Keratinocyte (primary cell): Measurements from ENCODE around the gene WDR76. TPM values are rescaled to one million over a fixed set of nuclear protein-coding genes. Genes with fewer than 3 reads are reported as not detected.

Experiments used
- DNase-seq: peaks from one replicate; pipeline ENCODE4 v3.0.0-alpha.2; 2011; ENCODE audit warnings: low read depth, missing footprints, low spot score
- FAIRE-seq: peaks from 2 replicates; lab custom pipeline; 2011; peaks lifted over from hg19 to GRCh38; lab: Jason Lieb, UNC
- H2AFZ ChIP-seq: 2 replicates; pipeline ENCODE4 v1.6.0; 2012; ENCODE audit warnings: low read length, control low read depth, inconsistent platforms; ENCODE audit not compliant: control insufficient read depth
- H3K27ac ChIP-seq: 2 replicates; pipeline ENCODE4 v1.5.1; 2011; ENCODE audit warnings: low read length; ENCODE audit not compliant: control insufficient read depth, insufficient read depth
- H3K27me3 ChIP-seq: 3 replicates; pipeline ENCODE4 v1.6.0; 2011; ENCODE audit warnings: low read length; ENCODE audit not compliant: control insufficient read depth, insufficient read depth; ENCODE audit errors: extremely low read depth
- H3K36me3 ChIP-seq, 2 experiments: 2 replicates in 1 of 2; 3 replicates in 1 of 2; pipeline ENCODE4 v1.5.1; 2011; ENCODE audit warnings: low read length in 2 of 2, mild to moderate bottlenecking in 1 of 2; ENCODE audit not compliant: control insufficient read depth in 2 of 2, insufficient read depth in 2 of 2; ENCODE audit errors: extremely low read depth in 1 of 2
- H3K4me1 ChIP-seq: 3 replicates; pipeline ENCODE4 v1.5.1; 2011; ENCODE audit warnings: low read length; ENCODE audit not compliant: control insufficient read depth, insufficient read depth; ENCODE audit errors: extremely low read depth
- H3K4me2 ChIP-seq: 3 replicates; pipeline ENCODE4 v1.6.0; 2011; ENCODE audit warnings: low read depth, low read length; ENCODE audit not compliant: control insufficient read depth, insufficient read depth; ENCODE audit errors: extremely low read depth
- H3K4me3 ChIP-seq, 3 experiments: fragments of 200-600 bp in 1 of 3; sonication (generic) in 1 of 3; 2 replicates in 2 of 3; 3 replicates in 1 of 3; pipeline ENCODE4 v1.5.1; 2011 to 2016; ENCODE audit warnings: low read length in 3 of 3, mild to moderate bottlenecking in 3 of 3, control low read depth in 2 of 3, inconsistent platforms in 1 of 3, low read depth in 1 of 3, mixed read lengths in 1 of 3, mixed run types in 1 of 3, moderate library complexity in 1 of 3; ENCODE audit not compliant: control insufficient read depth in 2 of 3, insufficient read depth in 2 of 3; ENCODE audit errors: extremely low read depth in 1 of 3
- H3K79me2 ChIP-seq: 2 replicates; pipeline ENCODE4 v1.6.0; 2012; ENCODE audit warnings: low read length; ENCODE audit not compliant: control insufficient read depth, insufficient read depth
- H3K9ac ChIP-seq: 3 replicates; pipeline ENCODE4 v1.6.0; 2011; ENCODE audit warnings: low read length; ENCODE audit not compliant: control insufficient read depth, insufficient read depth; ENCODE audit errors: extremely low read depth
- H3K9me1 ChIP-seq: 3 replicates; pipeline ENCODE4 v1.6.0; 2011; ENCODE audit warnings: low read length; ENCODE audit not compliant: control insufficient read depth, insufficient read depth; ENCODE audit errors: extremely low read depth
- H3K9me3 ChIP-seq: 2 replicates; pipeline ENCODE4 v1.5.1; 2012; ENCODE audit warnings: low read depth, low read length; ENCODE audit not compliant: control insufficient read depth
- H4K20me1 ChIP-seq: 3 replicates; pipeline ENCODE4 v1.6.0; 2011; ENCODE audit warnings: low read length; ENCODE audit not compliant: control insufficient read depth, insufficient read depth; ENCODE audit errors: extremely low read depth
- CTCF ChIP-seq, 3 experiments: IDR thresholded peaks in 1 of 3; conservative IDR thresholded peaks in 1 of 3; optimal IDR thresholded peaks in 1 of 3; 2 replicates in 2 of 3; 3 replicates in 1 of 3; pipeline versions ENCODE3 to v1.5.1; 2011; ENCODE audit warnings: low read length in 3 of 3, mild to moderate bottlenecking in 3 of 3, moderate library complexity in 2 of 3, control low read depth in 1 of 3, inconsistent platforms in 1 of 3; ENCODE audit not compliant: insufficient read depth in 2 of 3; ENCODE audit errors: extremely low read depth in 1 of 3
- EZH2 ChIP-seq: IDR thresholded peaks from one replicate; pipeline ENCODE4 v1.6.1; 2012; ENCODE audit warnings: inconsistent platforms, mild to moderate bottlenecking, low read length, moderate library complexity
- dilution Hi-C: fragments of 300-500 bp; cut with MboI; formaldehyde crosslinking; loops from one replicate; pipeline ENCODE4 v1.7.0; 2020; ENCODE audit warnings: low sequenced_read_pairs; ENCODE audit not compliant: extremely low pct_ligation_motif_present
- polyA plus RNA-seq, 5 experiments: library from polyadenylated mRNA; depleted of rRNA in 3 of 5; stranded (reverse) in 3 of 5; stranded (forward) in 1 of 5; unstranded in 1 of 5; fragments of >200 nt; gene quantifications; 1 replicate in 1 of 5; 2 replicates in 3 of 5; 3 replicates in 1 of 5; pipeline versions ENCODE4 v1.2.1 to v1.2.3, GENCODE V29; 2011 to 2012; ENCODE audit warnings: missing spikeins in 2 of 5, low read depth in 1 of 5, low replicate concordance in 1 of 5

The WDR76 gene
- polyA plus RNA-seq, 1 donor (not counting 4 experiments of a cell fraction or from before 2014, with no cell fraction given) = 4.7 TPM

DNA sequence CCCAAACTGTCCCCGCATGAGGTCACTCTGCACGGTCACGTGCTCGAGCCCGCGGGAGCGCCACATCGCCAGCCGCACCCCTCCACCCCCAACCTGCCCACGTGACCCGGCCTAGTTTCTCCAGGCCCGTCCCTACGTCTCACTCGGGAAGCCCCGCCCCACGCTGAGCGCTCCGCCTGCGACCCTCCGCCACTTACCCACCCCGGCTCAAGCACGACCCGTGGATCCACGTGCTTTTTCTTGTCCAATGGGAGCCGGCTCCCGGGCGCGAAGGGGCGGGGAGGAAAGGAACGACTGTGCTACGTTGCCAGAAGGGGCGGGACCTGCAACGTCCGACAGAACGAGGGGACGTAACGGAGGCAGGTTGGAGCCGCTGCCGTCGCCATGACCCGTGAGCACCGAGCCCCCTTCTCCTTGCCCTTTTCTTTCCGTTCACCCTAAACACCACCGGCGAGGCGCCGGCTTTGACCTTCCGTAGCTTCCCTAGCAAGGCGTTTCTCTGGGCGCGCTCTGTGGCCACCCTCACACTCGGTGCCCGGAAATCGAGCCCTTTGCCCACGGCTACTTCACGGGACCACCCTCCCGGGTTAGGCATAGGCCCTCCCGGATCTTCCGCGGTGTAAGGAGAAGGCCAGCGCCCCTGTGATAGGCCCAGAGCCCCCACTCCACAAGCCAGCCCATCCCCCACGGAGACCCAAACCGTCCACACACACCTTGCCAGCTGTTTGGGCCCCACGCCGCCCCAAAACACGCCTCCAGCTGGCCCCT, 34.6 kb upstream of the WDR76 start, which contains the start of gene SERF2:
SERF2 (plus strand) TSS at position 328 of the 768 bp plus-strand sequence; CDS start at position 385, 57 bp downstream.
- Histone ChIP-seq H3K4me1 (peaks cover 17% of the 10 kb centered on the region), H4K20me1 (no peaks in the 10 kb centered on the region), H3K4me3 (peak within 1 kb of the TSS; percentile 94 to 96 (median 94)), H3K9me1 (no peaks in the 10 kb centered on the region), H3K36me3 (peaks cover 19 to 37% of the 10 kb centered on the region in 2 experiments), H3K9ac (peak within 1 kb of the TSS; percentile 100), H3K79me2 (peaks cover 33% of the 10 kb centered on the region), H3K9me3 (no peaks in the 10 kb centered on the region), H2AFZ (peak within 1 kb of the TSS; percentile 98), H3K27ac (peak within 1 kb of the TSS; percentile 97), H3K4me2 (peak within 1 kb of the TSS; percentile 95), H3K27me3 (no peaks in the 10 kb centered on the region)
- FAIRE-seq (no peak), DNase-seq (peak; percentile 95)
- TF ChIP-seq CTCF (optimal IDR thresholded peaks at IDR 0.05 in 1 of 3, IDR thresholded peaks at IDR 0.05 in 1 of 3, conservative IDR thresholded peaks at IDR 0.05 in 1 of 3; ENCODE audit: extremely low read depth in 1 of 3, insufficient read depth in 2 of 3, low read length in 3 of 3) (no peak), EZH2 (no peak)
- dilution Hi-C loops = no loop called here

GRCh38 chr15:43792761-43793476, 33.9 kb upstream of the WDR76 start:
- peak overlapping the region; percentile 94 to 96 (median 94) for H3K4me3 ChIP-seq
- no peaks in the 10 kb centered on the region for H3K27me3 ChIP-seq
- DNase-seq = no peak
- peak overlapping the region; percentile 95 for H3K4me2 ChIP-seq
- dilution Hi-C loops = no loop called here
- peaks cover 33% of the 10 kb centered on the region for H3K79me2 ChIP-seq
- H4K20me1 ChIP-seq = no peaks in the 10 kb centered on the region
- H3K4me1 ChIP-seq = peaks cover 17% of the 10 kb centered on the region
- TF ChIP-seq CTCF (optimal IDR thresholded peaks at IDR 0.05 in 1 of 3, IDR thresholded peaks at IDR 0.05 in 1 of 3, conservative IDR thresholded peaks at IDR 0.05 in 1 of 3; ENCODE audit: extremely low read depth in 1 of 3, insufficient read depth in 2 of 3, low read length in 3 of 3) = peak in 1 of 3 experiments; percentile 17
- TF ChIP-seq EZH2 = no peak
- peaks cover 19 to 37% of the 10 kb centered on the region in 2 experiments for H3K36me3 ChIP-seq
- H2AFZ ChIP-seq = no peak overlapping the region
- peak overlapping the region; percentile 97 for H3K27ac ChIP-seq
- H3K9me1 ChIP-seq = no peaks in the 10 kb centered on the region
- H3K9me3 ChIP-seq = no peaks in the 10 kb centered on the region
- peak overlapping the region; percentile 100 for H3K9ac ChIP-seq
- no peak for FAIRE-seq
